H1 (cell line): Measurements from ENCODE around the gene P2RX2. TPM values are rescaled to one million over a fixed set of nuclear protein-coding genes. Genes with fewer than 3 reads are reported as not detected.

Experiments
- CTCF ChIA-PET: fragments of 300-600 bp; sonication (Branson Sonifier 250); formaldehyde crosslinking; loops from one replicate; lab custom pipeline; 2021; ENCODE audit not compliant: partially characterized antibody; lab: Charles Lee
- POLR2A ChIA-PET: fragments of 300-600 bp; sonication (Branson Sonifier 250); formaldehyde crosslinking; loops from one replicate; lab custom pipeline; 2021; ENCODE audit warnings: inconsistent platforms; ENCODE audit not compliant: partially characterized antibody; lab: Charles Lee
- DNase-seq, 2 experiments: peaks; one replicate each; pipeline versions ENCODE4 v3.0.0 to v3.0.0-alpha.2; 2010 to 2022; ENCODE audit warnings: low spot score in 2 of 2, low read depth in 1 of 2, mixed read lengths in 1 of 2
- FAIRE-seq: peaks from 2 replicates; lab custom pipeline; 2011; peaks lifted over from hg19 to GRCh38; lab: Jason Lieb, UNC
- H2AFZ ChIP-seq: 2 replicates; pipeline ENCODE4 v1.8.1; 2012; ENCODE audit warnings: low read length, inconsistent platforms
- H2AK5ac ChIP-seq: 2 replicates; pipeline ENCODE4 v1.6.1; 2013; ENCODE audit warnings: low read depth, low read length
- H2BK120ac ChIP-seq: replicated peaks from 2 replicates; pipeline ENCODE3; 2013; ENCODE audit warnings: low read depth, low read length, inconsistent platforms
- H2BK12ac ChIP-seq: 2 replicates; pipeline ENCODE4 v1.6.1; 2013; ENCODE audit warnings: low read depth, low read length
- H2BK15ac ChIP-seq: 2 replicates; pipeline ENCODE4 v1.6.1; 2013; ENCODE audit warnings: low read length
- H2BK20ac ChIP-seq: 2 replicates; pipeline ENCODE4 v1.6.1; 2013; ENCODE audit warnings: low read length
- H2BK5ac ChIP-seq: 2 replicates; pipeline ENCODE4 v1.6.1; 2013; ENCODE audit warnings: low read depth, low read length
- H3K14ac ChIP-seq: 2 replicates; pipeline ENCODE4 v1.6.1; 2013; ENCODE audit warnings: inconsistent platforms; ENCODE audit not compliant: insufficient read length
- H3K18ac ChIP-seq: 2 replicates; pipeline ENCODE4 v1.6.1; 2013; ENCODE audit warnings: low read length; ENCODE audit errors: extremely low read depth
- H3K23ac ChIP-seq: 2 replicates; pipeline ENCODE4 v1.6.1; 2013; ENCODE audit warnings: inconsistent platforms; ENCODE audit not compliant: insufficient read length
- H3K23me2 ChIP-seq: 2 replicates; pipeline ENCODE4 v1.6.1; 2013; ENCODE audit warnings: low read depth, low read length
- H3K27ac ChIP-seq: 2 replicates; pipeline ENCODE4 v1.6.1; 2011; ENCODE audit warnings: low read depth, low read length, inconsistent platforms
- H3K27me3 ChIP-seq, 4 experiments: replicated peaks in 1 of 4; 1 replicate in 1 of 4; 2 replicates in 3 of 4; pipeline versions ENCODE4 v1.6.1 to v1.8.1; 2011 to 2013; ENCODE audit warnings: low read length in 3 of 4, mild to moderate bottlenecking in 3 of 4, inconsistent platforms in 2 of 4, mixed read lengths in 2 of 4, moderate library complexity in 1 of 4; ENCODE audit not compliant: control insufficient read depth in 3 of 4, insufficient read depth in 3 of 4; ENCODE audit errors: extremely low read depth in 1 of 4
- H3K36me3 ChIP-seq, 4 experiments: 2 replicates each; pipeline versions ENCODE4 v1.6.1 to v1.8.1; 2011 to 2013; ENCODE audit warnings: mild to moderate bottlenecking in 4 of 4, low read length in 3 of 4, moderate library complexity in 2 of 4, control low read depth in 1 of 4, inconsistent platforms in 1 of 4; ENCODE audit not compliant: insufficient read depth in 4 of 4, control insufficient read depth in 2 of 4
- H3K4ac ChIP-seq: replicated peaks from 2 replicates; pipeline ENCODE3; 2013; ENCODE audit warnings: low read length, low read depth, mixed read lengths, inconsistent platforms; ENCODE audit not compliant: insufficient read length
- H3K4me1 ChIP-seq, 4 experiments: replicated peaks in 1 of 4; 1 replicate in 1 of 4; 2 replicates in 3 of 4; pipeline versions ENCODE4 v1.6.1 to v1.8.1; 2011 to 2013; ENCODE audit warnings: low read length in 3 of 4, inconsistent platforms in 2 of 4, mixed read lengths in 1 of 4; ENCODE audit not compliant: insufficient read depth in 4 of 4, control insufficient read depth in 3 of 4
- H3K4me2 ChIP-seq, 2 experiments: 2 replicates each; pipeline versions ENCODE4 v1.6.1 to v1.8.1; 2011 to 2013; ENCODE audit warnings: low read depth in 2 of 2, low read length in 2 of 2, control low read depth in 1 of 2, inconsistent platforms in 1 of 2, mild to moderate bottlenecking in 1 of 2; ENCODE audit not compliant: insufficient read depth in 1 of 2
- H3K4me3 ChIP-seq, 4 experiments: fragments of 200-600, 300-600 bp in 1 of 4; sonication (generic), shearing (Covaris generic), sonication (Bioruptor Twin) in 1 of 4; 2 replicates each; pipeline versions ENCODE4 v1.5.1 to v1.8.1; 2011 to 2016; ENCODE audit warnings: low read length in 4 of 4, low read depth in 3 of 4, control low read depth in 2 of 4, inconsistent platforms in 2 of 4, mild to moderate bottlenecking in 2 of 4, mixed read lengths in 1 of 4, moderate library complexity in 1 of 4; ENCODE audit not compliant: insufficient read depth in 2 of 4; ENCODE audit errors: extremely low read depth in 1 of 4
- H3K56ac ChIP-seq: replicated peaks from 2 replicates; pipeline ENCODE3; 2013; ENCODE audit warnings: low read depth, mild to moderate bottlenecking, mixed read lengths, low read length, inconsistent platforms; ENCODE audit not compliant: insufficient read length
- H3K79me1 ChIP-seq: 2 replicates; pipeline ENCODE4 v1.6.1; 2013; ENCODE audit warnings: low read depth, low read length, control low read depth
- H3K79me2 ChIP-seq, 2 experiments: 2 replicates each; pipeline versions ENCODE4 v1.6.1 to v1.8.1; 2012 to 2013; ENCODE audit warnings: low read length in 2 of 2, mild to moderate bottlenecking in 2 of 2, inconsistent platforms in 1 of 2; ENCODE audit not compliant: insufficient read depth in 2 of 2, control insufficient read depth in 1 of 2
- H3K9ac ChIP-seq, 4 experiments: replicated peaks in 1 of 4; 1 replicate in 1 of 4; 2 replicates in 3 of 4; pipeline versions ENCODE4 v1.6.1 to v1.8.1; 2011 to 2013; ENCODE audit warnings: low read depth in 3 of 4, low read length in 3 of 4, control low read depth in 2 of 4, mild to moderate bottlenecking in 2 of 4, moderate library complexity in 2 of 4, inconsistent platforms in 1 of 4; ENCODE audit errors: extremely low read depth in 1 of 4
- H3K9me3 ChIP-seq, 2 experiments: 2 replicates each; pipeline versions ENCODE4 v1.6.1 to v1.8.1; 2012 to 2013; ENCODE audit warnings: mild to moderate bottlenecking in 2 of 2, moderate library complexity in 2 of 2, control low read depth in 1 of 2, inconsistent platforms in 1 of 2, low read depth in 1 of 2, low read length in 1 of 2, mixed read lengths in 1 of 2; ENCODE audit not compliant: insufficient read depth in 2 of 2
- H4K20me1 ChIP-seq, 2 experiments: replicated peaks in 1 of 2; 2 replicates each; pipeline versions ENCODE3 to v1.8.1; 2011 to 2013; ENCODE audit warnings: inconsistent platforms in 2 of 2, low read length in 2 of 2, mild to moderate bottlenecking in 1 of 2; ENCODE audit not compliant: insufficient read depth in 2 of 2, control insufficient read depth in 1 of 2
- H4K5ac ChIP-seq: 2 replicates; pipeline ENCODE4 v1.6.1; 2013; ENCODE audit warnings: low read length, low read depth, mixed read lengths, inconsistent platforms; ENCODE audit not compliant: insufficient read length
- H4K8ac ChIP-seq: 2 replicates; pipeline ENCODE4 v1.8.0; 2013; ENCODE audit warnings: mild to moderate bottlenecking, moderate library complexity, low read length, inconsistent platforms; ENCODE audit not compliant: insufficient read depth; ENCODE audit errors: extremely low read depth
- H4K91ac ChIP-seq: replicated peaks from 2 replicates; pipeline ENCODE3; 2013; ENCODE audit warnings: low read length, mixed read lengths, inconsistent platforms; ENCODE audit not compliant: insufficient read length
- CTCF ChIP-seq, 3 experiments: IDR thresholded peaks; 1 replicate in 2 of 3; 2 replicates in 1 of 3; pipeline versions ENCODE4 v1.5.1 to v1.6.1; 2011; ENCODE audit warnings: low read length in 3 of 3, mild to moderate bottlenecking in 3 of 3, inconsistent platforms in 2 of 3, low read depth in 1 of 3, moderate library complexity in 1 of 3; ENCODE audit not compliant: insufficient read depth in 1 of 3; ENCODE audit errors: control extremely low read depth in 1 of 3
- EP300 ChIP-seq, 2 experiments: IDR thresholded peaks; 1 replicate in 1 of 2; 2 replicates in 1 of 2; pipeline ENCODE4 v1.6.1; 2011 to 2012; ENCODE audit warnings: low read depth in 2 of 2, low read length in 2 of 2, mild to moderate bottlenecking in 2 of 2, borderline replicate concordance in 1 of 2, inconsistent platforms in 1 of 2, moderate library complexity in 1 of 2
- KDM5A ChIP-seq: fragments of 200-600 bp; IDR thresholded peaks from 2 replicates; pipeline ENCODE4 v1.7.1; 2012; ENCODE audit warnings: mild to moderate bottlenecking, low read length, inconsistent platforms, mixed read lengths
- TAF7 ChIP-seq: optimal IDR thresholded peaks from 2 replicates; pipeline ENCODE3; 2011; ENCODE audit warnings: low read depth, mild to moderate bottlenecking, inconsistent platforms, low read length, moderate library complexity, borderline replicate concordance
- WGBS, 2 experiments: shearing (Covaris generic) in 1 of 2; methylation state at CpG; one replicate each; pipeline versions ENCODE4 v1.1.6 to v1.1.7; 2013 to 2015; ENCODE audit warnings: low lambda C conversion rate in 2 of 2, mixed read lengths in 2 of 2, inconsistent platforms in 1 of 2, low coverage in 1 of 2, missing lambda C conversion rate in 1 of 2; ENCODE audit not compliant: insufficient replicate concordance in 2 of 2, insufficient coverage in 1 of 2, insufficient read length in 1 of 2; ENCODE audit errors: extremely low coverage in 1 of 2, missing lambda C conversion rate in 1 of 2; 5-methylcytosine and 5-hydroxymethylcytosine counted together
- polyA plus RNA-seq, 7 experiments: library from polyadenylated mRNA; depleted of rRNA in 3 of 7; stranded (reverse) in 5 of 7; unstranded in 2 of 7; fragments of >200 nt in 5 of 7; fragments of 200-250 nt in 2 of 7; gene quantifications; 1 replicate in 5 of 7; 2 replicates in 1 of 7; 4 replicates in 1 of 7; pipeline versions ENCODE4 v1.2.1 to v1.2.3, GENCODE V29; 2011 to 2013; ENCODE audit warnings: missing spikeins in 2 of 7, mixed read lengths in 2 of 7
- total RNA-seq: library from RNA; stranded (reverse); fragmentation: NEBNext Ultra II Directional; extraction: Animal tissue kit (Norgen Biotek cat#: 25700); gene quantifications from 2 replicates; pipeline ENCODE4 v1.2.1, GENCODE V29; 2021

The P2RX2 gene
- total and polyA plus RNA-seq, 2 of the 8 experiments (the other 6 are each of a cell fraction or from before 2014, with no cell fraction given), result 0.84 to 2.2 TPM

GRCh38 chr12:132571598-132571997 is 47.0 kb upstream of the P2RX2 start:
- no peak overlapping the region for H4K5ac ChIP-seq
- H3K36me3 ChIP-seq, result peaks cover 2 to 60% (median 16%) of the 10 kb centered on the region in 4 experiments; a peak in 5 of 8 replicates
- POLR2A ChIA-PET, result interaction anchor here (1.7 to 8.7 kb wide), 2 partner anchors 9 to 14 kb away, joined by 4 to 60 read pairs; no protein-coding TSS in a partner anchor
- peaks cover 9% of the 10 kb centered on the region; the same call in 1 of the 2 replicates for H3K79me1 ChIP-seq
- H2BK5ac ChIP-seq, result no peak overlapping the region
- H3K23me2 ChIP-seq, result no peaks in the 10 kb centered on the region
- DNase-seq (no peak), FAIRE-seq (no peak)
- H3K27me3 ChIP-seq, result no peaks in the 10 kb centered on the region; a peak in 3 of 7 replicates
- no peak overlapping the region for H3K23ac ChIP-seq
- no peak overlapping the region for H3K4me2 ChIP-seq
- no peak overlapping the region for H3K27ac ChIP-seq
- no peak overlapping the region for H2BK20ac ChIP-seq
- H3K4me3 ChIP-seq, result no peak overlapping the region
- no peak overlapping the region for H3K56ac ChIP-seq
- no peaks in the 10 kb centered on the region for H3K4me1 ChIP-seq
- CTCF ChIA-PET, result no interaction called here
- H4K20me1 ChIP-seq, result peaks cover 24 to 43% of the 10 kb centered on the region in 2 experiments
- no peak overlapping the region for H3K9ac ChIP-seq
- no peak overlapping the region for H3K4ac ChIP-seq
- H3K18ac ChIP-seq, result no peak overlapping the region
- H2BK120ac ChIP-seq, result no peak overlapping the region
- no peak overlapping the region for H4K91ac ChIP-seq
- H3K14ac ChIP-seq, result no peak overlapping the region
- H2AFZ ChIP-seq, result no peak overlapping the region
- WGBS, 2 experiments, result 94% methylated on average over 8 of the region's 20 CpGs; no CpG with 5 or more reads in 1 of the 2 experiments
- no peak overlapping the region for H2BK12ac ChIP-seq
- H3K79me2 ChIP-seq, result no peaks in the 10 kb centered on the region; a peak in 1 of 4 replicates
- no peak overlapping the region for H2BK15ac ChIP-seq
- no peak overlapping the region for H2AK5ac ChIP-seq
- TF ChIP-seq EP300 (IDR thresholded peaks at IDR 0.05; ENCODE audit: borderline replicate concordance in 1 of 2, low read depth in 2 of 2, low read length in 2 of 2), result no peak
- no peak for TF ChIP-seq KDM5A
- TF ChIP-seq CTCF (IDR thresholded peaks at IDR 0.05; ENCODE audit: control extremely low read depth in 1 of 3, insufficient read depth in 1 of 3, low read depth in 1 of 3, low read length in 3 of 3), result no peak
- no peak for TF ChIP-seq TAF7
- TF ChIP-seq, all 59 proteins: peak for 0
- no peak overlapping the region for H4K8ac ChIP-seq
- H3K9me3 ChIP-seq, result no peaks in the 10 kb centered on the region
